ENCODE results near the gene PVALEF.

DNA sequence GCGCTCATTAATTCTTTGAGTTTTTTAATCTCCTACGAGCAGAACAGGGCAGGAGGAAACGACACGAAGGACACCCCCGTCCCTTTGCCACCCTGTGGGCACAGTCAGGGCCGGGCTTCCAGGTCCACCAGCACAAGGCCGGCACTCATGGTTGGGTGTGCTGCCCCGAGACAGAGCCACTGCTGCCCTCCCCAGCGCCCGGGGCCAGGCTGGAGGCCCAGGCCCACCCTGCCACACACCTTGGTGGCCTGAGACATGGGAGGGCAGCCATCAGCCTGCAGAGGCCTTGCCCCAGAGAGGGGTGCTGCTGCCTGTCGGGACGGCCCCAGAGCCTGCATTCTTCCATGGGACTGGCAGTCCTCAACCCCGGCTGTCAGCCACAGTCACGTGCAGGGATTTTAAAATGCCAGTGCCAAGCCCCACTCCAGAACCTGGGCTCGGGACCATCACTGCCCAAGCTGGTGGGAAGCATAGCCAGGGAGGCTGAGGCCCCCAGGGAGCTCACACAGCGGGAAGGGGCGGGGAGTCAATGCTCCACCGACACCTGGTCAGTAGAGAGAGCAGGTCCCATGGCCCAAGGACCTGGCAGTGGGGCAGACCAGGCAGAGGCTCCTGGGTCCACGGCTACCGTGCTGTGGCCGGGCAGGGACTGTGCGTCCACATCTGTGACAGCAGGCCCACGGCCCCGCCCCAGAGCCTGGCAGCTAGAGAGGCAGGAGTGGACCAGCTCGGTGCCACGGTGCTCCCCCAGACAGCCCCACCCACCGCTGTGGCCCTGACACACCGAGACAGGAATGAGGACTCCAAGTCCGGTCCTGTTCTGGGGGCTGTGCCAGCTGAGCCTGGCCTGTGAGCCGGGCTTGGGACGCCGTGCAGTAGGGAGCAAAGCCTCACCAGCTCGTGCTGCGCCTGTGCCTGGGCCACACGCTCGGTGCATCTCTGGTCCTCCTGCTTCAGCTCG, 29.9 kb downstream of the PVALEF start:
- TF ChIP-seq ZNF274 (IDR thresholded peaks at IDR 0.05; ENCODE audit: low read depth, low read length) (no peak), YY1 (IDR thresholded peaks at IDR 0.05; ENCODE audit: insufficient read depth, insufficient read length) (no peak), SUZ12 (IDR thresholded peaks at IDR 0.05; ENCODE audit: extremely low read depth, insufficient read depth, insufficient read length) (no peak)

Measured in NT2/D1 (cell line).